Measurements from ENCODE around the gene CTNND2.
"Not testable (repeated sequence)": the region's sequence is repeated elsewhere in the genome, so short reads cannot be mapped to it uniquely, and the experiment has no call there.

The CTNND2 gene

GRCh38 chr5:11065723-11066122 lies 838.5 kb downstream of the CTNND2 start:
- DNase-seq, result not testable (repeated sequence)

- DNase-seq, result no peak
These were observed 839.3 kb downstream of the CTNND2 start for GRCh38 chr5:11064763-11065450.

GRCh38 chr5:11062397-11062796 lies 841.8 kb downstream of the CTNND2 start:
- DNase-seq, result no peak

- no peak for DNase-seq
These were observed 847.7 kb downstream of the CTNND2 start for GRCh38 chr5:11056560-11056959.

GRCh38 chr5:11054014-11054413 lies 850.2 kb downstream of the CTNND2 start:
- DNase-seq, result no peak

- DNase-seq, result no peak
These were observed 851.4 kb downstream of the CTNND2 start for GRCh38 chr5:11052871-11053270.

- DNase-seq, result no peak
These were observed 853.5 kb downstream of the CTNND2 start for GRCh38 chr5:11050596-11051304.

GRCh38 chr5:11048760-11049159 lies 855.5 kb downstream of the CTNND2 start:
- no peak for DNase-seq

GRCh38 chr5:11047625-11048024 lies 856.6 kb downstream of the CTNND2 start:
- DNase-seq, result no peak

- DNase-seq, result no peak
These were observed 857.2 kb downstream of the CTNND2 start for GRCh38 chr5:11047030-11047429.

GRCh38 chr5:11046160-11046559 lies 858.1 kb downstream of the CTNND2 start:
- DNase-seq, result no peak

GRCh38 chr5:11045411-11045810 lies 858.8 kb downstream of the CTNND2 start:
- DNase-seq, result no peak

GRCh38 chr5:11044581-11044980 lies 859.7 kb downstream of the CTNND2 start:
- DNase-seq, result no peak

- no peak for DNase-seq
These were observed 860.4 kb downstream of the CTNND2 start for GRCh38 chr5:11043881-11044280.

- DNase-seq, result no peak
These were observed 863.9 kb downstream of the CTNND2 start for GRCh38 chr5:11040345-11040744.

GRCh38 chr5:11038772-11039171 lies 865.5 kb downstream of the CTNND2 start:
- no peak for DNase-seq

GRCh38 chr5:11037941-11038340 lies 866.3 kb downstream of the CTNND2 start:
- no peak for DNase-seq

- DNase-seq, result no peak
These were observed 867.2 kb downstream of the CTNND2 start for GRCh38 chr5:11037080-11037479.

GRCh38 chr5:11030671-11031070 lies 873.6 kb downstream of the CTNND2 start:
- DNase-seq, result no peak

GRCh38 chr5:11027660-11028059 lies 876.6 kb downstream of the CTNND2 start:
- DNase-seq, result no peak

- DNase-seq, result no peak
These were observed 877.7 kb downstream of the CTNND2 start for GRCh38 chr5:11026543-11026942.

- DNase-seq, result no peak
These were observed 880.3 kb downstream of the CTNND2 start for GRCh38 chr5:11023945-11024344.

GRCh38 chr5:11013793-11014192 lies 890.5 kb downstream of the CTNND2 start:
- no peak for DNase-seq

GRCh38 chr5:11012295-11012694 lies 892.0 kb downstream of the CTNND2 start:
- DNase-seq, result no peak
